KOPT-K1 (cell line): ENCODE results near the gene SLC35G4.
"Not testable (repeated sequence)": the region's sequence is repeated elsewhere in the genome, so short reads cannot be mapped to it uniquely, and the experiment has no call there.

ENCODE experiments used
- H3K27ac ChIP-seq: fragments of 200-600 bp; sonication (generic); 2 replicates; pipeline ENCODE4 v1.5.1; 2016; ENCODE audit warnings: antibody characterized with exemption, mild to moderate bottlenecking, low read depth, low read length; ENCODE audit not compliant: poor library complexity, severe bottlenecking
- H3K36me3 ChIP-seq: fragments of 200-600 bp; sonication (generic); 2 replicates; pipeline ENCODE4 v1.5.1; 2017; ENCODE audit warnings: antibody characterized with exemption, mild to moderate bottlenecking, low read length, moderate library complexity; ENCODE audit not compliant: insufficient read depth
- H3K9me3 ChIP-seq: fragments of 200-600 bp; sonication (generic); 2 replicates; pipeline ENCODE4 v1.5.1; 2017; ENCODE audit warnings: antibody characterized with exemption, low read length, mild to moderate bottlenecking; ENCODE audit not compliant: insufficient read depth, poor library complexity, severe bottlenecking

The SLC35G4 gene

GRCh38 chr18:11609488-11609887 is at the start of gene SLC35G4:
SLC35G4 (plus strand) TSS chr18:11609596; CDS start chr18:11609596, 0 bp downstream.
- H3K36me3 ChIP-seq, H3K9me3 ChIP-seq, H3K27ac ChIP-seq: not testable (repeated sequence)

GRCh38 chr18:11561293-11561692 is 48.1 kb upstream of the SLC35G4 start:
- no peaks in the 10 kb centered on the region for H3K9me3 ChIP-seq
- no peak overlapping the region for H3K27ac ChIP-seq
- no peaks in the 10 kb centered on the region for H3K36me3 ChIP-seq

- Histone ChIP-seq H3K27ac (no peak overlapping the region), H3K36me3 (no peaks in the 10 kb centered on the region)
These were observed 43.7 kb upstream of the SLC35G4 start for GRCh38 chr18:11565716-11566115.

GRCh38 chr18:11566236-11566965 is 43.0 kb upstream of the SLC35G4 start:
- Histone ChIP-seq H3K9me3 (no peaks in the 10 kb centered on the region), H3K27ac (no peak overlapping the region), H3K36me3 (no peaks in the 10 kb centered on the region)

More at GRCh38 chr18:11565716-11566115, 43.7 kb upstream of the SLC35G4 start:
- no peaks in the 10 kb centered on the region for H3K9me3 ChIP-seq

- Histone ChIP-seq H3K9me3 (no peaks in the 10 kb centered on the region), H3K36me3 (no peaks in the 10 kb centered on the region), H3K27ac (no peak overlapping the region)
These were observed 42.0 kb upstream of the SLC35G4 start for GRCh38 chr18:11567396-11567795.

- no peaks in the 10 kb centered on the region for H3K9me3 ChIP-seq
- H3K36me3 ChIP-seq = no peaks in the 10 kb centered on the region
- no peak overlapping the region for H3K27ac ChIP-seq
These were observed 39.3 kb upstream of the SLC35G4 start for GRCh38 chr18:11570073-11570588.

- H3K9me3 ChIP-seq = no peaks in the 10 kb centered on the region
- H3K27ac ChIP-seq = no peak overlapping the region
- no peaks in the 10 kb centered on the region for H3K36me3 ChIP-seq
These were observed 38.5 kb upstream of the SLC35G4 start for GRCh38 chr18:11570769-11571412.

GRCh38 chr18:11572201-11572600 is 37.2 kb upstream of the SLC35G4 start:
- Histone ChIP-seq H3K9me3 (no peaks in the 10 kb centered on the region), H3K27ac (no peak overlapping the region), H3K36me3 (no peaks in the 10 kb centered on the region)

GRCh38 chr18:11574545-11574944 is 34.9 kb upstream of the SLC35G4 start:
- no peaks in the 10 kb centered on the region for H3K9me3 ChIP-seq
- no peaks in the 10 kb centered on the region for H3K36me3 ChIP-seq
- H3K27ac ChIP-seq = no peak overlapping the region

- Histone ChIP-seq H3K9me3 (no peaks in the 10 kb centered on the region), H3K36me3 (no peaks in the 10 kb centered on the region), H3K27ac (no peak overlapping the region)
These were observed 31.9 kb upstream of the SLC35G4 start for GRCh38 chr18:11577271-11578112.

GRCh38 chr18:11578799-11579198 is 30.6 kb upstream of the SLC35G4 start:
- Histone ChIP-seq H3K9me3 (no peaks in the 10 kb centered on the region), H3K36me3 (no peaks in the 10 kb centered on the region), H3K27ac (no peak overlapping the region)

GRCh38 chr18:11579916-11580315 is 29.5 kb upstream of the SLC35G4 start:
- no peak overlapping the region for H3K27ac ChIP-seq

GRCh38 chr18:11581286-11581685 is 28.1 kb upstream of the SLC35G4 start:
- H3K27ac ChIP-seq = no peak overlapping the region
- no peaks in the 10 kb centered on the region for H3K9me3 ChIP-seq
- no peaks in the 10 kb centered on the region for H3K36me3 ChIP-seq

More at GRCh38 chr18:11579916-11580315, 29.5 kb upstream of the SLC35G4 start:
- Histone ChIP-seq H3K9me3 (no peaks in the 10 kb centered on the region), H3K36me3 (no peaks in the 10 kb centered on the region)

GRCh38 chr18:11585596-11585995 is 23.8 kb upstream of the SLC35G4 start:
- H3K27ac ChIP-seq = no peak overlapping the region
- H3K9me3 ChIP-seq = no peaks in the 10 kb centered on the region
- H3K36me3 ChIP-seq = no peaks in the 10 kb centered on the region

- Histone ChIP-seq H3K36me3 (no peaks in the 10 kb centered on the region), H3K9me3 (no peaks in the 10 kb centered on the region), H3K27ac (no peak overlapping the region)
These were observed 22.5 kb upstream of the SLC35G4 start for GRCh38 chr18:11586896-11587295.
